Kidney epithelial cell (primary cell): ENCODE measurements around the gene MYO18A. TPM values are rescaled to one million over a fixed set of nuclear protein-coding genes. Genes with fewer than 3 reads are reported as not detected.

Source experiments
- DNase-seq: peaks from one replicate; pipeline ENCODE4 v3.0.0-alpha.2; 2010; ENCODE audit warnings: low read depth
- H3K27me3 ChIP-seq: 2 replicates; pipeline ENCODE4 v1.6.0; 2011; ENCODE audit warnings: low read length; ENCODE audit not compliant: control insufficient read depth, insufficient read depth
- H3K36me3 ChIP-seq: 2 replicates; pipeline ENCODE4 v1.5.1; 2011; ENCODE audit warnings: low read length; ENCODE audit not compliant: control insufficient read depth, insufficient read depth
- H3K4me3 ChIP-seq: 2 replicates; pipeline ENCODE4 v1.5.1; 2011; ENCODE audit warnings: low read depth, mild to moderate bottlenecking, control low read depth, low read length
- CTCF ChIP-seq: IDR thresholded peaks from 2 replicates; pipeline ENCODE4 v1.5.1; 2011; ENCODE audit warnings: mild to moderate bottlenecking, moderate library complexity, low read length, control low read depth, inconsistent platforms; ENCODE audit not compliant: insufficient read depth, poor library complexity, severe bottlenecking
- total RNA-seq: library from RNA; depleted of rRNA; stranded (reverse); fragments of >200 nt; gene quantifications from 2 replicates; pipeline ENCODE4 v1.2.3, GENCODE V29; 2015

MYO18A gene
- total RNA-seq, 1 donor from 2014 or later, result 19.8 TPM

- H3K36me3 ChIP-seq, result peaks cover 1% of the 10 kb centered on the region
- H3K4me3 ChIP-seq, result no peak overlapping the region
- no peak for DNase-seq
- no peak for TF ChIP-seq CTCF
- no peaks in the 10 kb centered on the region for H3K27me3 ChIP-seq
Measured at GRCh38 chr17:29108823-29109476, 71.2 kb downstream of the MYO18A start.

- no peak for TF ChIP-seq CTCF
- no peak for DNase-seq
- no peaks in the 10 kb centered on the region for H3K27me3 ChIP-seq
- H3K4me3 ChIP-seq, result no peak overlapping the region
- H3K36me3 ChIP-seq, result peaks cover 1% of the 10 kb centered on the region
Measured at GRCh38 chr17:29107933-29108822, 72.0 kb downstream of the MYO18A start.

- Histone ChIP-seq H3K4me3 (no peak overlapping the region), H3K36me3 (peaks cover 1% of the 10 kb centered on the region), H3K27me3 (no peaks in the 10 kb centered on the region)
- TF ChIP-seq CTCF, result no peak
- no peak for DNase-seq
Measured at GRCh38 chr17:29107084-29107483, 73.1 kb downstream of the MYO18A start.

- no peaks in the 10 kb centered on the region for H3K27me3 ChIP-seq
- no peak for TF ChIP-seq CTCF
- H3K4me3 ChIP-seq, result no peak overlapping the region
- H3K36me3 ChIP-seq, result peaks cover 1% of the 10 kb centered on the region
- no peak for DNase-seq
Measured at GRCh38 chr17:29103341-29103740, 76.9 kb downstream of the MYO18A start.

- no peak for DNase-seq
- no peaks in the 10 kb centered on the region for H3K27me3 ChIP-seq
- no peak overlapping the region for H3K4me3 ChIP-seq
- TF ChIP-seq CTCF, result no peak
- peaks cover 1% of the 10 kb centered on the region for H3K36me3 ChIP-seq
Measured at GRCh38 chr17:29102741-29103181, 77.4 kb downstream of the MYO18A start.

- Histone ChIP-seq H3K27me3 (no peaks in the 10 kb centered on the region), H3K4me3 (no peak overlapping the region), H3K36me3 (peaks cover 1% of the 10 kb centered on the region)
- no peak for TF ChIP-seq CTCF
- no peak for DNase-seq
Measured at GRCh38 chr17:29102046-29102445, 78.2 kb downstream of the MYO18A start.
